ENCODE results near the gene CXCR5.

- TF ChIP-seq POLR2A (IDR thresholded peaks at IDR 0.05; ENCODE audit: low read length) = no peak
- TF ChIP-seq GATA1 (IDR thresholded peaks at IDR 0.05; ENCODE audit: low read depth, low read length) = no peak
These were observed 29.2 kb downstream of the CXCR5 start for GRCh38 chr11:118912742-118913410.

Measured in erythroblast (primary cell).